ENCODE measurements around the gene SUV39H2.

GRCh38 chr10:14945108-14945507 is 66.4 kb downstream of the SUV39H2 start:
- TF ChIP-seq RAD21 (IDR thresholded peaks at IDR 0.05) (no peak), TAF1 (conservative IDR thresholded peaks at IDR 0.05) (no peak), CTCF (IDR thresholded peaks at IDR 0.05; ENCODE audit: low read depth, low read length, missing input control) (no peak), REST (IDR thresholded peaks at IDR 0.05) (no peak), ATF3 (IDR thresholded peaks at IDR 0.05) (no peak), SP1 (IDR thresholded peaks at IDR 0.05) (no peak), ZBTB33 (IDR thresholded peaks at IDR 0.05) (no peak), NR2F2 (IDR thresholded peaks at IDR 0.05) (no peak), EGR1 (IDR thresholded peaks at IDR 0.05; ENCODE audit: low read depth in 2 of 2) (no peak), JUND (IDR thresholded peaks at IDR 0.05) (no peak), MAX (IDR thresholded peaks at IDR 0.05) (no peak)
